Measurements from ENCODE around the gene SLC17A5. TPM values are rescaled to one million over a fixed set of nuclear protein-coding genes. Genes with fewer than 3 reads are reported as not detected.

Gene SLC17A5
- total RNA-seq, 4 donors from 2014 or later: 11.3 to 13.2 (median 12.2) TPM

DNA sequence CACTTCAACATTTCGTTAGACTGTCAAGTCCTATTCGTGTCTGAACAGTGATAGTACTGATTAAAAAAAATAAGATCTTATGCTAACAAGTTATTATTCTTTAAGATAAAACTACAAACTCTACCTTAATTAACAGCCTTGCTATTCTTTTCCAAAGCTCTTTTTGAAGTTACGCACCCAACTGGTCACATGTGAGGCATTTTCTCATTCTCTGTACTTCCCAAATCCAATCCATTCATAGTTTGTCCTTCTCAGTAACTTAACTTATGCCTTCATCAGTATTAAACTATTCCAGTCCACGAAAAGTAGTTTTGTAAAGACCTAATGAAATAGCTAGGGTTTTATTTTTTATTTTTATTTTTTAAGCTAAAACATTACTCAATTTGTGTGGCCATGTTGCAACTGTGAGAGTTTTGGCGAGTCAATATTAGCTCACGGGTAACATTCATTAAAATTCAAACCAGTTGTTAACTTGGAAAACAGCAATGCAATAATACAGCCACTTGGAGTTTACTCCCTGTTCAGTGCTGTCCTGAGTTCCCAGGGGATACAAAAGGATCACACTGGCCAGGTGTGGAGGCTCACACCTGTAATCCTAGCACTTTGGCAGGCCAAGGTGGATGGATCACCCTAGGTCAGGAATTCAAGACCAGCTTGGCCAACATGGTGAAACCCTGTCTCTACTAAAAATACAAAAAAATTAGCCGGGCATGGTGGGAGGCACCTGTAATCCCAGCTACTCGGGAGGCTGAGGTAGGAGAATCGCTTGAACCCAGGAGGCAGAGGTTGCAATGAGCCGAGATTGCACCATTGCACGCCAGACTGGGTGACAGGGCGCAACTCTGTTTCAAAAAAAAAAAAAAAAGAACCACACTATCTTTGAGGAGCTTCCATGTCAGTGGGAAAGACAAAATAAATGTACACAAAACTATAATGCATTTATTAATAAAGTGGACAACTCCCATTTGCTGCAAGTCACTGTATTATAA, 105.0 kb downstream of the SLC17A5 start:
- WGBS, 2 donors: 84% methylated on average over 12 of the region's 12 CpGs
- no peak for TF ChIP-seq POLR2A (IDR thresholded peaks at IDR 0.05)
- TF ChIP-seq, protein P1, sequence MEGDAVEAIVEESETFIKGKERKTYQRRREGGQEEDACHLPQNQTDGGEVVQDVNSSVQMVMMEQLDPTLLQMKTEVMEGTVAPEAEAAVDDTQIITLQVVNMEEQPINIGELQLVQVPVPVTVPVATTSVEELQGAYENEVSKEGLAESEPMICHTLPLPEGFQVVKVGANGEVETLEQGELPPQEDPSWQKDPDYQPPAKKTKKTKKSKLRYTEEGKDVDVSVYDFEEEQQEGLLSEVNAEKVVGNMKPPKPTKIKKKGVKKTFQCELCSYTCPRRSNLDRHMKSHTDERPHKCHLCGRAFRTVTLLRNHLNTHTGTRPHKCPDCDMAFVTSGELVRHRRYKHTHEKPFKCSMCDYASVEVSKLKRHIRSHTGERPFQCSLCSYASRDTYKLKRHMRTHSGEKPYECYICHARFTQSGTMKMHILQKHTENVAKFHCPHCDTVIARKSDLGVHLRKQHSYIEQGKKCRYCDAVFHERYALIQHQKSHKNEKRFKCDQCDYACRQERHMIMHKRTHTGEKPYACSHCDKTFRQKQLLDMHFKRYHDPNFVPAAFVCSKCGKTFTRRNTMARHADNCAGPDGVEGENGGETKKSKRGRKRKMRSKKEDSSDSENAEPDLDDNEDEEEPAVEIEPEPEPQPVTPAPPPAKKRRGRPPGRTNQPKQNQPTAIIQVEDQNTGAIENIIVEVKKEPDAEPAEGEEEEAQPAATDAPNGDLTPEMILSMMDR (IDR thresholded peaks at IDR 0.05): no peak
- H3K4me3 ChIP-seq (ENCODE audit: low read depth, poor library complexity, severe bottlenecking): no peak overlapping the region
- intact Hi-C loops (cut with DNase I; ENCODE audit: low total_unique reads): no loop called here
- DNase-seq (ENCODE audit: low spot score in 2 of 2): no peak

DNA sequence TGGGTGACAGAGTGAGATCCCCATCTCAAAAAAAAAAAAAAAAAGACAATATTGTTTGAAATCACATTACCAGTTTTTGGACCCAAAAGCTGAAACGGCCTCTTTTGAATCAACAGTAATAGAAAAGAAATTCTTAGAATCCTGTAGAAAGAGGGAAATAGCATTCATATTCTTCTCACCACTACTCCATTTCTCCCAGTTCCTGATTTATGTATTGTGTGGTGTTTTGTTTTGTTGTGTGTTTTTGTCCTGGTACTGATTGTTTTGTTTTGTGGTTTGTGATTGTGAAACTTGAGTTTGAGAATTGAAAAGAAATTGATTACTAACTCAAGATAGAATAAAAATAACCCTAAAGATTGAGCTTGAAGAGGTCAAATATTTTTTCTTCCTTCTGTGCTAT, 106.8 kb downstream of the SLC17A5 start:
- 85 to 92% methylated on average over 1 of the region's 1 CpG for WGBS, 2 donors
- no peak for TF ChIP-seq POLR2A (IDR thresholded peaks at IDR 0.05)
- TF ChIP-seq, protein P1 (IDR thresholded peaks at IDR 0.05): no peak
- intact Hi-C loops (cut with DNase I; ENCODE audit: low total_unique reads): no loop called here
- H3K4me3 ChIP-seq (ENCODE audit: low read depth, poor library complexity, severe bottlenecking): no peak overlapping the region
- no peak for DNase-seq (ENCODE audit: low spot score in 2 of 2)

Other genes with a start within 250 kb of the SLC17A5 start
- 1 to 10 TPM in 3 of 4 donors, under 1 TPM in 1; 0.83 to 2.2 (median 1.6) TPM for gene CGAS, start 201.7 kb downstream of the SLC17A5 start, total RNA-seq
- gene MTO1, start 192.3 kb downstream of the SLC17A5 start, total RNA-seq: 10 to 100 TPM; 22.6 to 29.6 (median 25.1) TPM
- gene EEF1A1, start 133.0 kb downstream of the SLC17A5 start, total RNA-seq: over 10,000 TPM in 2 of 4 donors, 1,000 to 10,000 TPM in 2; 8,072 to 12,275 (median 10,774) TPM
- 10 to 100 TPM; 26.1 to 51.7 (median 33.3) TPM for gene CD109, start 42.2 kb upstream of the SLC17A5 start, total RNA-seq